IMR-90 (cell line): Measurements from ENCODE around the gene SYCN. TPM values are rescaled to one million over a fixed set of nuclear protein-coding genes. Genes with fewer than 3 reads are reported as not detected.

Source experiments
- ATAC-seq: fragments of 200-7000 bp; cut with Tn5 transposase; 2 replicates; pipeline ENCODE4 v1.9.1; 2020; ENCODE audit warnings: low read depth, mild to moderate bottlenecking, moderate library complexity
- BruUV-seq: library from RNA; stranded (reverse); fragments of 400-500 nt; replicated peaks from 2 replicates; lab custom pipeline; 2021; lab: Mats Ljungman, UMichigan
- CTCF ChIA-PET: fragments of 300-600 bp; formaldehyde crosslinking; extraction: SDS; loops from one replicate; lab custom pipeline; 2021; ENCODE audit warnings: antibody characterized with exemption; lab: Yijun Ruan, JAX
- POLR2A ChIA-PET: fragments of 300-600 bp; sonication (Branson Sonifier 250); formaldehyde crosslinking; loops from one replicate; lab custom pipeline; 2022; ENCODE audit warnings: antibody characterized with exemption; ENCODE audit not compliant: unreplicated experiment; lab: Charles Lee
- DNase-seq: peaks from one replicate; pipeline ENCODE4 v3.0.0; 2013
- H2AFZ ChIP-seq: replicated peaks from 2 replicates; pipeline ENCODE3; 2013; ENCODE audit warnings: low read length, mild to moderate bottlenecking; ENCODE audit not compliant: poor library complexity
- H2AK5ac ChIP-seq: 2 replicates; pipeline ENCODE4 v1.6.1; 2013; ENCODE audit warnings: low read depth, low read length, inconsistent platforms
- H2AK9ac ChIP-seq: replicated peaks from 2 replicates; pipeline ENCODE3; 2013; ENCODE audit warnings: mild to moderate bottlenecking, low read depth, low read length, moderate library complexity; ENCODE audit not compliant: poor library complexity
- H2BK120ac ChIP-seq: 2 replicates; pipeline ENCODE4 v1.6.1; 2013; ENCODE audit warnings: low read depth, low read length, inconsistent platforms
- H2BK15ac ChIP-seq: 3 replicates; pipeline ENCODE4 v1.6.1; 2013; ENCODE audit warnings: low read depth, low read length, inconsistent platforms
- H2BK20ac ChIP-seq: 2 replicates; pipeline ENCODE4 v1.6.1; 2013; ENCODE audit warnings: low read depth, mild to moderate bottlenecking, inconsistent platforms, low read length, moderate library complexity
- H2BK5ac ChIP-seq: 2 replicates; pipeline ENCODE4 v1.6.1; 2013; ENCODE audit warnings: mild to moderate bottlenecking, low read depth, low read length, inconsistent platforms; ENCODE audit not compliant: poor library complexity, severe bottlenecking
- H3K14ac ChIP-seq: replicated peaks from 2 replicates; pipeline ENCODE4 v1.6.1; 2013; ENCODE audit warnings: low read depth, low read length, inconsistent platforms
- H3K18ac ChIP-seq: 2 replicates; pipeline ENCODE4 v1.6.1; 2013; ENCODE audit warnings: low read depth, low read length, control low read depth
- H3K23ac ChIP-seq: 2 replicates; pipeline ENCODE4 v1.6.1; 2013; ENCODE audit warnings: low read depth, low read length, inconsistent platforms
- H3K27ac ChIP-seq: 2 replicates; pipeline ENCODE4 v1.5.1; 2013; ENCODE audit warnings: mild to moderate bottlenecking, control low read depth, low read length; ENCODE audit not compliant: insufficient read depth
- H3K27me3 ChIP-seq: 2 replicates; pipeline ENCODE4 v1.6.1; 2013; ENCODE audit warnings: low read length; ENCODE audit not compliant: control insufficient read depth, insufficient read depth
- H3K36me3 ChIP-seq: 2 replicates; pipeline ENCODE4 v1.6.1; 2013; ENCODE audit warnings: low read length, mixed read lengths; ENCODE audit not compliant: control insufficient read depth, insufficient read depth
- H3K4ac ChIP-seq: 2 replicates; pipeline ENCODE4 v1.6.1; 2013; ENCODE audit warnings: low read depth, low read length, inconsistent platforms
- H3K4me1 ChIP-seq: 2 replicates; pipeline ENCODE4 v1.6.1; 2013; ENCODE audit warnings: low read length, mixed read lengths; ENCODE audit not compliant: control insufficient read depth, insufficient read depth
- H3K4me2 ChIP-seq: 2 replicates; pipeline ENCODE4 v1.6.1; 2013; ENCODE audit warnings: low read depth, mild to moderate bottlenecking, control low read depth, low read length, moderate library complexity
- H3K4me3 ChIP-seq: 2 replicates; pipeline ENCODE4 v1.5.1; 2013; ENCODE audit warnings: low read depth, mild to moderate bottlenecking, control low read depth, low read length, moderate library complexity; ENCODE audit not compliant: insufficient read depth
- H3K56ac ChIP-seq: 2 replicates; pipeline ENCODE4 v1.6.1; 2013; ENCODE audit warnings: low read length, inconsistent platforms; ENCODE audit not compliant: insufficient read depth; ENCODE audit errors: extremely low read depth
- H3K79me1 ChIP-seq, 2 experiments: 2 replicates each; pipeline ENCODE4 v1.6.1; 2013; ENCODE audit warnings: low read length in 2 of 2, inconsistent platforms in 1 of 2, low read depth in 1 of 2
- H3K9ac ChIP-seq: 2 replicates; pipeline ENCODE4 v1.6.1; 2013; ENCODE audit warnings: low read depth, low read length, control low read depth
- H3K9me1 ChIP-seq: 2 replicates; pipeline ENCODE4 v1.6.1; 2013; ENCODE audit warnings: low read length, inconsistent platforms; ENCODE audit not compliant: insufficient read depth
- H3K9me3 ChIP-seq: 2 replicates; pipeline ENCODE4 v1.6.1; 2013; ENCODE audit warnings: low read length; ENCODE audit not compliant: control insufficient read depth, insufficient read depth
- H4K20me1 ChIP-seq: 2 replicates; pipeline ENCODE4 v1.6.1; 2013; ENCODE audit warnings: low read length, inconsistent platforms; ENCODE audit not compliant: insufficient read depth
- H4K5ac ChIP-seq: 2 replicates; pipeline ENCODE4 v1.6.1; 2013; ENCODE audit warnings: mild to moderate bottlenecking, low read depth, low read length, control low read depth
- H4K8ac ChIP-seq, 2 experiments: 2 replicates each; pipeline ENCODE4 v1.6.1; 2013; ENCODE audit warnings: low read depth in 2 of 2, low read length in 2 of 2, control low read depth in 1 of 2, inconsistent platforms in 1 of 2
- H4K91ac ChIP-seq: 2 replicates; pipeline ENCODE4 v1.6.1; 2013; ENCODE audit warnings: low read depth, low read length, inconsistent platforms; ENCODE audit not compliant: insufficient read depth
- BHLHE40 ChIP-seq: fragments of 150-350 bp; IDR thresholded peaks from 2 replicates; pipeline ENCODE4 v1.6.1; 2016; ENCODE audit warnings: mild to moderate bottlenecking, low read depth, low read length
- CEBPB ChIP-seq: IDR thresholded peaks from 2 replicates; pipeline ENCODE4 v1.6.1; 2012; ENCODE audit warnings: low read depth, low read length, improper control_type of control experiment
- RCOR1 ChIP-seq: IDR thresholded peaks from 2 replicates; pipeline ENCODE4 v1.6.1; 2012; ENCODE audit warnings: mild to moderate bottlenecking, low read length, improper control_type of control experiment; ENCODE audit not compliant: insufficient replicate concordance
- WGBS, 2 experiments: methylation state at CpG; one replicate each; pipeline versions ENCODE4 v1.1.5 to v1.1.7; 2013; ENCODE audit warnings: missing lambda C conversion rate in 2 of 2; ENCODE audit not compliant: insufficient read length in 1 of 2; ENCODE audit errors: extremely low coverage in 2 of 2; 5-methylcytosine and 5-hydroxymethylcytosine counted together
- dilution Hi-C: fragments of 300-500 bp; cut with HindIII; formaldehyde crosslinking; loops from one replicate; pipeline ENCODE4 v1.14.3; 2018; ENCODE audit warnings: low sequenced_read_pairs; ENCODE audit not compliant: unreplicated experiment
- in situ Hi-C: fragments of 300-500 bp; cut with MboI; formaldehyde crosslinking; loops from 3 replicates; pipeline ENCODE4 v1.14.3; 2019; ENCODE audit warnings: low sequenced_read_pairs, inconsistent platforms, mixed read lengths
- intact Hi-C: fragments of 100-400 bp; cut with micrococcal nuclease; formaldehyde crosslinking; loops from 2 replicates; pipeline ENCODE4 v1.10.0; 2022
- polyA plus RNA-seq, 3 experiments: library from polyadenylated mRNA; depleted of rRNA; stranded (reverse); fragments of >200 nt; gene quantifications; 2 replicates each; pipeline ENCODE4 v1.2.3, GENCODE V29; 2012; ENCODE audit warnings: low replicate concordance in 1 of 3
- total RNA-seq: library from RNA; depleted of rRNA; stranded (reverse); fragments of >200 nt; gene quantifications from 2 replicates; pipeline ENCODE4 v1.2.3, GENCODE V29; 2012
- TF ChIP-seq, protein P1 (sequence below): conservative IDR thresholded peaks from 2 replicates; pipeline ENCODE4 v1.5.1; 2012; ENCODE audit warnings: mild to moderate bottlenecking, low read depth, low read length, improper control_type of control experiment

The SYCN gene
- total and polyA plus RNA-seq, 2 of the 4 experiments (the other 2 are of a cell fraction) = not detected

DNA sequence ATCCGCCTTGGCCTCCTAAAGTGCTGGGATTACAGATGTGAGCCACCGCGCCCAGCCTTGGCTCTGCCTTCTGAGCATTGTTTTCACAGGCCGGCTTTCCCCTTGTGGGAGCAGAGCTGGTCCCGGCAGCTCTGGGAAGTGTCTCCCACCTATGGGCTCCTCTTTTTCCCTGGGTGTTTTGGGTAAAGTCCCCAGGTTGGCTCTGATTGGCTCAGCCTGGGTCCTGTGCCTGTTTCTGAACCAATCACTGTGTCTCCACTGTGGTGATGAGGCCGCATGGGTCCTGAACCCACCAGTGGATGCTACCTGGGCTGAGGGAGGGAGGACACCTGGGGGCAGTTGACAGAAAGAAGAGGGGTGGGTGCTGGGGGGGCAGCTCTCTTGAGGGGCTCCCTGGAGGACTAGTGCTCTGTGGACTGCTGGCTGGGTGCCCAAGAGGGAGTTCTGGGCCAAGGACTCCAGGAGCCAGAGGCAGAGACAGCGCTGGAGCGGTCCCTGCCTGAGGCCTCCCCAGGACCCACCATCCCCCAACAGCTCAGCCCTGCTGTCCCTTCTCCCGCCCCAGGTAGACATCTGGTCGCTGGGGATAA is 26.9 kb downstream of the SYCN start:
- ATAC-seq (no peak), DNase-seq (no peak)
- Histone ChIP-seq H2BK15ac (no peak overlapping the region), H4K91ac (no peak overlapping the region), H3K36me3 (peaks cover 57% of the 10 kb centered on the region), H4K5ac (no peak overlapping the region), H3K27me3 (no peaks in the 10 kb centered on the region), H3K23ac (no peak overlapping the region), H3K9me3 (no peaks in the 10 kb centered on the region), H3K4me3 (no peak overlapping the region), H4K8ac (no peak overlapping the region), H2AK5ac (no peak overlapping the region), H3K18ac (no peak overlapping the region), H3K4ac (no peak overlapping the region), H3K9me1 (no peaks in the 10 kb centered on the region), H2AK9ac (no peak overlapping the region), H2AFZ (no peak overlapping the region), H3K79me1 (no peaks in the 10 kb centered on the region), H3K14ac (no peak overlapping the region), H3K27ac (no peak overlapping the region), H3K4me2 (no peak overlapping the region), H4K20me1 (no peaks in the 10 kb centered on the region), H2BK20ac (no peak overlapping the region), H3K4me1 (no peaks in the 10 kb centered on the region), H3K56ac (no peak overlapping the region), H3K9ac (no peak overlapping the region), H2BK120ac (no peak overlapping the region), H2BK5ac (no peak overlapping the region)
- in situ Hi-C loops = no loop called here
- intact Hi-C loops = no loop called here
- dilution Hi-C loops = no loop called here
- TF ChIP-seq, protein P1, sequence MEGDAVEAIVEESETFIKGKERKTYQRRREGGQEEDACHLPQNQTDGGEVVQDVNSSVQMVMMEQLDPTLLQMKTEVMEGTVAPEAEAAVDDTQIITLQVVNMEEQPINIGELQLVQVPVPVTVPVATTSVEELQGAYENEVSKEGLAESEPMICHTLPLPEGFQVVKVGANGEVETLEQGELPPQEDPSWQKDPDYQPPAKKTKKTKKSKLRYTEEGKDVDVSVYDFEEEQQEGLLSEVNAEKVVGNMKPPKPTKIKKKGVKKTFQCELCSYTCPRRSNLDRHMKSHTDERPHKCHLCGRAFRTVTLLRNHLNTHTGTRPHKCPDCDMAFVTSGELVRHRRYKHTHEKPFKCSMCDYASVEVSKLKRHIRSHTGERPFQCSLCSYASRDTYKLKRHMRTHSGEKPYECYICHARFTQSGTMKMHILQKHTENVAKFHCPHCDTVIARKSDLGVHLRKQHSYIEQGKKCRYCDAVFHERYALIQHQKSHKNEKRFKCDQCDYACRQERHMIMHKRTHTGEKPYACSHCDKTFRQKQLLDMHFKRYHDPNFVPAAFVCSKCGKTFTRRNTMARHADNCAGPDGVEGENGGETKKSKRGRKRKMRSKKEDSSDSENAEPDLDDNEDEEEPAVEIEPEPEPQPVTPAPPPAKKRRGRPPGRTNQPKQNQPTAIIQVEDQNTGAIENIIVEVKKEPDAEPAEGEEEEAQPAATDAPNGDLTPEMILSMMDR = no peak
- TF ChIP-seq CEBPB (no peak), BHLHE40 (no peak), RCOR1 (no peak)
- WGBS, 2 experiments = no CpG with 5 or more reads among the region's 10 CpGs
- ChIA-PET POLR2A (no interaction called here), CTCF (interaction anchor here (0.6 kb wide), 1 partner anchor 11 kb away, joined by 3 read pairs; no protein-coding TSS in a partner anchor)
- BruUV-seq = no TSS peak
